Measurements from ENCODE around the gene PHF12.

PHF12 gene

GRCh38 chr17:28856028-28856574 is 95.2 kb downstream of the PHF12 start:
- no peak for DNase-seq

- DNase-seq = no peak
Measured at GRCh38 chr17:28855336-28855679, 96.0 kb downstream of the PHF12 start.

All from EL (cell line).